NB4 (cell line): ENCODE measurements around the gene NTNG1.

Source experiments
- DNase-seq: peaks from one replicate; pipeline ENCODE4 v3.0.0; 2010; ENCODE audit warnings: low read depth
- H3K4me3 ChIP-seq: one replicate; pipeline ENCODE4 v1.5.1; 2011; ENCODE audit warnings: mild to moderate bottlenecking, low read depth, low read length, moderate library complexity
- CTCF ChIP-seq: IDR thresholded peaks from one replicate; pipeline ENCODE4 v1.5.1; 2012; ENCODE audit warnings: low read depth, low read length
- MAX ChIP-seq: IDR thresholded peaks from 2 replicates; pipeline ENCODE4 v1.6.1; 2011; ENCODE audit warnings: low read depth, low read length
- MYC ChIP-seq: IDR thresholded peaks from 2 replicates; pipeline ENCODE4 v1.6.1; 2011; ENCODE audit warnings: low read depth, low read length
- POLR2A ChIP-seq: IDR thresholded peaks from 2 replicates; pipeline ENCODE4 v1.6.1; 2011; ENCODE audit warnings: mild to moderate bottlenecking; ENCODE audit not compliant: insufficient read length; ENCODE audit errors: extremely low read depth

The NTNG1 gene

GRCh38 chr1:107531065-107531908 is 390.4 kb downstream of the NTNG1 start:
- DNase-seq: no peak
- no peak for TF ChIP-seq POLR2A
- no peak for TF ChIP-seq MAX
- no peak for TF ChIP-seq CTCF
- TF ChIP-seq MYC: no peak
- no peak overlapping the region for H3K4me3 ChIP-seq

DNA sequence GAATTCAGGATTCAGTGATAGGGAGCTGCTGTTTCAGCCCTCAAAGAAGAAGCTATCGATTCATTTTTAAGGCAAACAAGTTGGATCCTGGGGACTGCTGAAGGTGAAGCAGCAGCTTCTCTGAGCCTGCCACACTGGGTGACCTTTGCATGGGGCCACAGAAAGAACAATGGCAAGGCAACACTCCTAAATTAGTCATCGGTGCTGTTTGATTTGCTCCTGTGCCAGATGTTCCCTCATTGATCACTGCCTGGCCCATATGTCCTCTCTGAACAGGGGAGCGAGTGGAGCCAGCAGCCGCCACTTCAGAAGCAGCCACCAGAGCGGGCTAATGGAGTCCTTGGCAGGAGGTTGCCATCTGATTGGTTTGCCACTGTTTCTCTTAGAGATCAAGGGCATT is 391.5 kb downstream of the NTNG1 start:
- no peak for TF ChIP-seq MYC
- TF ChIP-seq POLR2A: no peak
- TF ChIP-seq CTCF: no peak
- TF ChIP-seq MAX: no peak
- no peak for DNase-seq
- H3K4me3 ChIP-seq: no peak overlapping the region
